Measurements from ENCODE around the gene ZRANB1.

DNA sequence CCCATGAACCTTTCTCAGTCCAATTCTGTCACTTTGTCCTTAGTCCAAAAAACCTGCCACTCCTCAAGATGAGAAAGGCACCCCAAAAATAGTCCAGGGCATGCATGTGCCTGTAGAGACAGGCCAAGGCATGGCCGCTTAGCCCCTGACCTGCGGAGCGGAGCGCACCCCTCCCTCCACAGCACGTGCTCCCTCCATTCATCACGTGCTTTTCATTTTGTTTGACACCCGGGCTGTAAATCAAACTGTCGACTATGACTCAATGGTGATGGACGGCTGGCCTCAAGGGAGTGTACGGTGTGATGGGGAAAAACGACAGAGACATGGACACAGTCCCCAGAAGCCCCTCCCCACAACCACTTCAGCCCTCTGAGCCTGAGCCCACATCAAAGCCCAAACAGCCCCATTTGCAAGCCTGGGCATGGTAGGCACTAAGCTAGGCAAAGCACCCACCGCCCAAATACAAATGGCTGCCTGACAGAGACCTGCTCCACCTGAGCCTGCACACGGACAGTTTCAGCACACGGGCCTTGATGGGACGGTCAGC lies 90.6 kb downstream of the ZRANB1 start:
- TF ChIP-seq ELF4 (IDR thresholded peaks at IDR 0.05) (no peak), HDGF (IDR thresholded peaks at IDR 0.05; ENCODE audit: borderline replicate concordance) (no peak), TARDBP (IDR thresholded peaks at IDR 0.05) (no peak), FOXA1 (IDR thresholded peaks at IDR 0.05) (no peak), FOXM1 (IDR thresholded peaks at IDR 0.05; ENCODE audit: borderline replicate concordance) (no peak)
